GM18870 (cell line): ENCODE data around the gene SPATA31D4.

Experiments used
- ATAC-seq: cut with Tn5 transposase; IDR thresholded peaks from one replicate; pipeline ENCODE4 v1.9.1; 2021; ENCODE audit warnings: moderate library complexity; ENCODE audit not compliant: unreplicated experiment

Gene SPATA31D4

GRCh38 chr9:81964218-81965171 lies 36.3 kb downstream of the SPATA31D4 start:
- ATAC-seq = no peak

DNA sequence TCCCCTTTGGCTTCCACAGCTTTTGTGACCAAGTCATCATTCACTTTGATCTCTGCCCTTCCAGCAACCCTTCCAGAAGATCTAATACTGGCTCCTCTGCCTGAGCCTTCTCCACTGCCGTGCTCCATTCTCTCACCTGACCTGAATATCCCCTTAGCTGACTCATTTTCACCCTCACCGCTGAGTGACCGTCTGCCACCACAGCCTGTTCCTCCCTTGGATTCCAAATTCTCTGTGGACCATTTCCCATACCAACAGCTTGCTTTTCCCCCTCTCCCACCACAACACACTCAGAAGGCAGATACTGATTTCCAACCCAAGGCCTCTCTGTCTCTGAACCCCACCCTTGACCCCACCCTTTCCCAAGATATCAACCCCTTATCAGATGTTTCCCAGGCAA lies 39.8 kb downstream of the SPATA31D4 start:
- ATAC-seq = no peak

GRCh38 chr9:81969971-81970370 lies 41.7 kb downstream of the SPATA31D4 start:
- no peak for ATAC-seq

DNA sequence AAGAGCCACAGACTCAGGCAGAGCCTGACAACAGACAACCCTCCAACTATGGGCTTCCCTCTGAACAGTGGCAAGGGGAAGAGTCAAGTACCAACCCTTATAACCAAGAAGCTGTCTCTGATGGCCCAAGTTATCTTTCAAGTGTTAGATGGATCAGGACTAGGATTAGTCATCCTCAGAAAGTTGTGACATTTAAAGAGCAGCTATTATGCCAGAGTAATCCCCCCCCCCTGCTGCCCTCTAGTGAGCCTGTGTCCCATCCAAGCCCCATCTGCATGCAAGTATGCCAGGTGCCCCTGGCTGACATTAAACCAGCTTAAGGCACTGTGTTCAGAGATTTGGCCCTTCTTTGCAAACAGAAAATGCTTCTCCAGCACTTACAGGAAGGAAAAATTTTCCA lies 43.5 kb downstream of the SPATA31D4 start:
- ATAC-seq = no peak

DNA sequence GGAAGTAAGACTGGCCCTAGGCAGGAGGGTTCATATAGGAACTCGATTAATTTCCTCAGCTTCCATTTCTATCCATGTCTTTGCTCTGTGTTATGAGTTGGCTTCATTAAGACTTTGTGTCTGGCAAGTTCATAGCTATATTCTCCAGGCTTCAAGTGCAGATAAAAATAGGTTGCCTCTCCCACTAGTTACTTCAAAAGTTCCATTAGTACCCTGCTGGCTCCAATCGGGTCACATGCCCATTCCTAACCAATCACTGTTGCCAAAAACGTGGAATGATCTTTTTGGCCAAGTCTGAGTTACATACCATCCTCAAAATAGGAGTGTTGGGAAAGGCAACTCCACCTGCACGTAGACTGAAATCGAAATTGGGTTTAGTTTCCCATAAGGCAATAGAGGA lies 46.5 kb downstream of the SPATA31D4 start:
- no peak for ATAC-seq

DNA sequence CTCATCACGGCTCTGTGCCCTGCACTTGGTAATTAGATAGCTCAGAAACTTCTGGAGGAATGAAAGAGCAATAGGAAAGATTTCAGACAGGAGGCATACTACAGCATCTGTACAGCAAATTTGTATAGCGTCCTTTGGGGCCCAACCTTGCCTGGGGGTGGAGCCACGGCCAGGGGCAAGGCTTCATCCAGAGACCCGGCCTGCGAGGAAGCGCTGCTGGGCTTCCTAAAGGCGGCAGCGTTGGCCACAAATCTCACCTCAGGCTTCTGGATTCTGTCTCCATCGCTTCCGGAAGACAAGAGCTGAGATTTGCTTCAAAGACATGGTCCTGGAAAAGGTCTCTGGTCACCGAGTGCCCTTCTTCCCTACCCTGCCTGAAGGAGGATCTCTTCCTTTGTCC lies 48.1 kb downstream of the SPATA31D4 start:
- ATAC-seq = no peak

DNA sequence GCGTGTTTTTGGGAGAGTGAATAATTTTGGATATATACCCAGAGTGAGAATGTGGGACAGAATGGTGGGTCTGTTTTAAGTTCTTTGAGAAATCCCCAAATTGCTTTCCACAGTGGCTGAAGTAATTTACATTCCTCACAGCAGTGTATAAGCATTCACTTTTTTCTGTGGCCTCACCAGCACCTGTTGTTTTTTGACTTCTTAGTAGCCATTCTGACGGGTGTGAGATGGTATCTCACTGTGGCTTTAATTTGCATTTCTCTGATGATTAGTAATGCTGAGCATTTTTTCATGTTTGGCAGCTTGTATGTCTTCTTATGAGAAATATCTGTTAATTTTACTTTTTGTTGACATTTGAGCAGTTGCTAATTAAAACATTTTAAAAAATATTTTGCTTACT lies 51.0 kb downstream of the SPATA31D4 start:
- peak; percentile 58 for ATAC-seq

GRCh38 chr9:81980568-81980967 lies 52.3 kb downstream of the SPATA31D4 start:
- no peak for ATAC-seq

DNA sequence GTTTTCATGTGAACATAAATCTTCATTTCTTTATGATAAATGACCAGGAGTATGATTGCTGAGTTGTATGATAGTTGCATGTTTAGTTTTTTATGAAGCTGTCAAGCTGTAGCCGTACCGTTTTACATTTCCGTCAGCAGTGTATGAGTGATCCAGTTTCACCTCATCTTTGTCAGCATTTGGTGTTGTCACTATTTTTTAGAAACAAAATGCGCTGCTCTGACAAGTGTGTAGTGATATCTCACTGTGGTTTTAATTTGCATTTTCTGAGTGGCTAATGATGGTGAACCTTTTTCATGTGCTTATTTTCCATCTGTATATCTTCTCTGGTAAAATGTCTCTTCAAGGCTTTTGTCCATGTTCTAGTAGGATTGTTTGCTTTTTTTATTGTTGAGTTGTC lies 53.7 kb downstream of the SPATA31D4 start:
- no peak for ATAC-seq
